Measurements from ENCODE around the gene ZGRF1.
"Not testable (repeated sequence)": the region's sequence is repeated elsewhere in the genome, so short reads cannot be mapped to it uniquely, and the experiment has no call there.

The ZGRF1 gene

DNA sequence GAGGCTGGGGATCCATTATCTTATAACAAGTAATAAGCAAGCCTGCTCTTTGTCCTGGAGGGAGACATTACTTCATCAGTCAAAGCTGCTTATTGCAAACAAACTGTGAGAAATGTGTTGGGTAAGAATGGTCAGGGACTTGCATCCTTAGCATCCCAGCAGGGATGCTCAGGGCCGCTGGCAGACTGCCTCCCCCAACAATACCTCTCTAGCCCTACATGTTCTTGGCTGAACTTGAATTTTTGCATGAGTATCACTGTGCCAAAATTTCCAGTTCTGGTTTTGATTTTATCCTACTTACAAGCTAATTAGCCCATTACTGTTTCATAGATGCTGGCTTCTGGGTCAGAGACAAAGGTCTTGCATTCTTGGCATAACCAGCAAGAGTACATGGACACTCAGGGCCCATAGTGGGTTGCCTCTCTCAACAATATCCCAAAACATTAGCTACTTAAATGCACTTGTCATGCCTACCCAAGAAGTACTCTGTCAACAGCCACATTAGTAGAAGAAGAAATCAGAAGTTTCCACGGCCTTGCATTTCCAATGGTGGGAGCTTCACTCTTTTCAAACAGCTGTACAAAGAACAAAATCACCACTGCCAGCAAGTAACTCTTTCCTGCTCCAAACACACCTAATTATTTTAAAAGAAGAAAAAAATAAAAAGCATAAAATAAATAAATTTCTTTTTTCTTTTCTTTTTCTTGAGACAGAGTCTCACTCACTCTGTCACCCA is 78.9 kb downstream of the ZGRF1 start:
- DNase-seq: no peak

DNA sequence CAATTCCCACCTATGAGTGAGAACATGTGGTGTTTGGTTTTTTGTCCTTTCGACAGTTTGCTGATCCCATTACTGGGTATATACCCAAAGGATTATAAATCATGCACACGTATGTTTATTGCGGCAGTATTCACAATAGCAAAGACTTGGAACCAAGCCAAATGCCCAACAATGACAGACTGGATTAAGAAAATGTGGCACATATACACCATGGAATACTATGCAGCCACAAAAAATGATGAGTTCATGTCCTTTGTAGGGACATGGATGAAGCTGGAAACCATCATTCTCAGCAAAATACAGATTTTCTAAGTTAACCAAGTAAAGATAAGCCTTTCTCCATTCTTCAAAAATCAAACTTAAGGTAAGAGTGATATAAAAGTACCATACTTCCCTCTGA is 82.4 kb downstream of the ZGRF1 start:
- DNase-seq: not testable (repeated sequence)

DNA sequence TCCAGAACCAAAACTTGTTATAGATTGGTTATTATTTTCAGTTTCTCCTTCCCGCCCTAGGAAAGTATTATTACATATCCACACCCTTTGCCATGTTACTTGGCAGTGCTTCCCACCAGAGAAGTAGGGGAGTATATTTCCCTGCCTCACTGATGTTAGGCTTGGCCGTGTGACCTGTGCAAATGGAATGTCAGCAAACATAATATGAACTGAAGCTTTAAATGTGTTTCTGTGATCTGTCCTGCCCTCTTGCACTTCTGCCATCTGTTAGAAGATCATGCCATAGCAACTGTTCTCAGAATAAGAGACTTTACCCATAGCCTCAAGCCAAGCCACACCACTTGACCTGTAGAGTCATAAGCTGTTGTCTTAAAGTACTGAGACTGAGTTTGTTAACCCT is 84.0 kb downstream of the ZGRF1 start:
- DNase-seq: no peak

DNA sequence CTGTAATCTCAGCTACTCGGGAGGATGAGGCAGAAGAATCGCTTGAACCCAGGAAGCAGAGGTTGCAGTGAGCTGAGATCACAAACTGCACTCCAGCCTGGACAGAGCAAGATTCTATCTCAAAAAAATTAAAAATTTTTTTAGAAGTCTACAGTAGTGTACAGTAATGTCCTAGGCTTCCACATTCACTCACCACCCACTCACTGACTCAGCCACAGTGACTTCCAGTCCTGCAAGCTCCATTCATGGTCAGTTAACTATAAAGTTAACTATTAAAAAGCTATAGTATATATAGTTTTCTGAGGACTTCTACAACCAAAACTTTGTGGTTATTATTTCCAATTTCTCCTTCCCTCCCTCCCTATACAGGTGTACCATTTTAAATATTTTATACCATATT is 86.0 kb downstream of the ZGRF1 start:
- DNase-seq: no peak

DNA sequence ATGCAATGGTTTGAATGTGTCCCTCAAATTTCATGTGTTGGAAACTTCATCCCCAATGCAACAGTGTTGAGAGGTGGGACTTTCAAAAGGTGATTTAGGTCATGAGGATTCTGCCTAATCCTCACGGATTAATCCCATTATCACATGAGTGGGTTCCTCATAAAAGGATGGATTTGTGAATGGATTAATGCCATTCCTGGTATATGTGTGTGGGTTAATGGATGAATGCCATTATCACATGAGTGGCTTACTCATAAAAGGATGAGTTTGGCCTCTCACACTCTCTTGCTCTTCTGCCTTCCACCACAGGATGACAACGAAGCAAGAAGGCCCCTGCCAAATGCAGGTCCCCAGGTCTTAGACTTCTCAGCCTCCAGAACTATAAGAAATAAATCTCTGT is 90.2 kb downstream of the ZGRF1 start:
- DNase-seq: no peak

DNA sequence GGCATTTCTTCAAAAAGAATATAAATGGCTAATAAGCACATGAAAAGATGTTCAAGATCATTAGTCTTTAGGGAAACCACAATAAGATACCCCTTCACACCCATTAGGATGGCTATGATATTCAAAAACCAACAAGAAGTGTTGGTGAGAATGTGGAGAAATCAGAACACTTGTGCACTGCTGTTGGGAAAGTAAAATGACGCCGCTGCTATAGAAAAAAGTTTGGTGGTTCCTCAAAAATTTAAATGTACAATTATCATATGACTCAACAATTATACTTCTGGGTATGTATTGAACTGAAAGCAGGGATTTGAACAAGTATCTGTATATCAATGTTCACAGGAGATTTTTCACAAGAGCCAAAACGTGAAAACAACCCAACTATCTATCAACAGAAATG is 91.4 kb downstream of the ZGRF1 start:
- no peak for DNase-seq

DNA sequence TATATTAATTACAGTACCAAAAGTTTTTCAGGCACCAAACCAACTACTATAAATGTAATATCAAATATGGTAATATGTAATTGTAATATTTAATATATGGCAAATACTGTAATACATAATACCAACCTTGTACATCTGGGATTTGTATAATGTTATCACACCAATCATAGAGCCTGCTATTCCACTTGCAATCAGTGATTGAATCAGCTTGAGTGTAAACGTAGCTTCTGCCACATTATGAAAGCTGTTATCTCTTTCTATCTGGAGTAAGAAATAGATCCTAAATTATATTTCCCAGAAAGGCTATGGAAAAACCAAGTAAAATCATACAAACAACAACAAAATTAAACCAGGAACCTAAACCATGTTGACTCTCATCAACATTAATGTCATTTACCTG is 96.0 kb downstream of the ZGRF1 start:
- no peak for DNase-seq

DNA sequence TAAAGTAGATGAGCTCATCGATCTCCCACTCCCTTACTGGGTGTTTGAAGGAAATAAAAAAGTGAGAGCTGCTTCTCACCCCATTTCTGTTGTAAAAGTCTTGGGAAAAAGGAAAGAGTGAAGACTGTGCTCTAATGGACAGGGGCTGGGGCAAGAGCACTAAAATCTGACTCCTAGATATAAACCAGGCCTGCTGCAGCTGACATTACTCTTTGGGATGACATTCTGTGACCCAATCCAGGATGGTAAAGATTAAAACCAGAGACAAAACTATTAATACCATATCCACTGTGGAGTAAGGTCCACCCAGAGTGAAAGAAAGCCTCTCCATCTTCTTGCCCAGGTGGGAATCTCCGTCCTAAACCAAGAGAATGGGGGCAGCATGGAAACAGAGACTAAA is 100.6 kb downstream of the ZGRF1 start:
- DNase-seq: no peak

DNA sequence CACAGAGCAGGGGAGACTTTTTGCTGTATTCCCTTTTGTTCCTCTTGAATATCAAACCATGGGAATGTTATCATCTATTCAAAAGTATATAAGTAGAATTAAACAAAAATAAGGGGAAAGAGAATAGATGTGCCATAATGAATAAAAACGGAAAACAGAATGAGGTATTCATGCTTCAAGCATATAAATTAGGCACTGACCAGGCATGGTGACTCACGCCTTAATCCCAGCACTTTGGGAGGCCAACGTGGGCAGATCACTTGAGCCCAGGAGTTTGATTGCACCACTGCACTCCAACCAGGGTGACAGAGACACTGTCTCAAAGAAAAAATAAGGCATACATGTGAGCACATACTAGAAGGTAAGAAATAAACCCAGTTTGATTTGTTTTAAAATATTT is 104.4 kb downstream of the ZGRF1 start:
- no peak for DNase-seq

DNA sequence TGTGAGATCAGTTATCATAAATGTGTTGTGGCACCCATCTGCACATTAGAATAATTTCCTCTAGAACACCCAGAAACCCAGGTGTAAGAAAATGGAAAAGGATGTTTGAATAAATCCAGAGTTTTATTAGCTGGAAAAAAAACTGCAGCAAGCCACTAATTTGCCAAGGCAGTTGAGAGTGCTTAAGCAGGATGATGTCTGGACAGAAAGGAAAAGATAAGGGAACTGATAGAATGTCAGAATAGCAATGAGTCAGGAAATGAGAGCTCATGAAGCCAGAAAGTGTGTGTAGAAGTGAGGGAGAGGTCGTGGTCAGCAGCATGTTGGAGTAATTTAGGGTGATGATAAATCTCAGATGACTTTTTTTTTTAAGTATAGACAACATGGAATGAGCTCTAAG is 105.6 kb downstream of the ZGRF1 start:
- no peak for DNase-seq

DNA sequence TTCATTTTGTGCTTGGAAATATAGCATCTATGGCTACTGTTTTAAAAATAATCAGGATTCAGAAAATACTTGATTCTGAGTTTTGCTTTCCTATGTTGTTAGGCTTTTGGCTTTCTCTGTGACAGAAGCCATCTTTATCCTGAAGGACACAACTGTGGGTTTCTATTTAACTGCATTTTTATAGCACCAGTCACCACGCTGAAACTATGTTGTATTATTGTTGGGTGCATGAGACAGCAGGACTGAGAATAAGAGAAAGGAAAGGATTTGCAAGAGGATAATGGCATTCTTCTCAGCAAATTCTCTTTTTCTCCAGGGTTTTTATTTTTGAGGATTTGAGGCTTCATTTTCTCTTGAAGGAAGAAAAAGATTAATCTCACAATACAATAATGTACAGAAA is 110.6 kb downstream of the ZGRF1 start:
- DNase-seq: no peak

DNA sequence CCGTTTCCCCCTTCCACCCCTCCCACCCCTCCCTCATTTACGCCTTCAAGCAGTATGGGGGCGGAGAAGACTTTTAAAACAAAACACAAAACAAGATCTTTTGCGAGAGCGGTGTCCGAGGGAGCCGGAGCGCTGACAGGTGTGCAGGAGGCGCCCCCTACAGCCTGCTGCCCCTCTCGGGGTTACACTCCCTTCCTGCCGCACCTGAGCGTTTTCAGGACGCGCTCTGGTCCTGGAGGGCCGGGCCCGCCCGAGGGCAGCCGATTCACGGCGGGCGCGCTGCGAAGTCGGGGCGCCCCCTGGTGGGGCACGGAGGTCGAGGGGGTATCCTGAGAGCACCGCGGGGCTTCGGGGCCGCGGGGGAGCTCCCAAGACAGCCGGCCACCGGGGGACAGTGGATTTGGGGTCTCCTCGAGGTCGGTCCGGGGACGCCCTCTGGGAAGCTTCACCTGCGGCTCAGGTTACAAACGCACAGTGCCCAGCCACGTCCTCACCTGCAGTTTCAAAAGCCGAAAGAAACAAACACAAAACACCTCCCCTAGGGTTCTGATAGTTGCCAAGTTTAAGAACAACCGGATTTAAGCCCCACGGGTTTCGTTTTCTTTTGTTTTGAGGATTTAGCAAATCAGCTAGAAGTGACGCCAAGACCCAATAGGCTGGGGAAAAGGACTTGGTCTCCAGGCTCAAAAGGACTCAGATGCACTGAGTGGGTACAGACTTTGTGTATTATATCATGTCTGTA is 112.8 kb downstream of the ZGRF1 start:
- peak; percentile 74 for DNase-seq

DNA sequence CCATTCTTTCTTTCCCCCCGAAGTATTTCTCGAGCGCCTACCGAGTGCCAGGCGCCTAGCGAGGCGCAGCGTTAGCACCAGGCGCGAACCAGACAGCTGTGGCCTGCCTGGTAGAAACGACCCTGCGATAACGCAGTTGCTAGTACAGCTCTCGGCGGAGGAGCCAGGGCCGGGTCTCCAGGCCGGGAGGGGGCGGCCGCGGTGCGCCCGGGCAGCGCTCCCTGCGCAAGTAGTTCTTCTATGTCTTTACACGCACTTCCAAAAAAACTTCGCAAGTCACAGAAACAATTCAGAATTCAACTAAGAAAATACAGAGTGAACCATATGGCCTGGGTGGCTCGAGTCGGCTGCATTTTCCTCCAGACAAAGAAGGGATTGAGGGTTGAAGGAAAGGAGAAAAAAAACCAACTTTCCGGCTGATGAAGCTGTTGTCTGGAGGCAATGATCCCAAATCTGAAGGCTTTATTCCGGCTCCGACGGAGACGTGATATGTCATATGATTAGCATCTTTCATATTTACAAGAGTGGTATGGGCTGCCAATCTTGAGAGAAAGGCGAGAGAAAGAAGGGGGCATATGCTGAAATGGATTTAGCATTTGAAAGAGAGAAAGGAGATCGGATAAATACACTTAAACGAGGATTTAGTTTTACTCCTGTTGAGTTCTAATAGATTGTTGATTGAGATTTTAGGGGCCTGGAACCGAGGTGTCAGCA is 113.5 kb downstream of the ZGRF1 start:
- DNase-seq: no peak

DNA sequence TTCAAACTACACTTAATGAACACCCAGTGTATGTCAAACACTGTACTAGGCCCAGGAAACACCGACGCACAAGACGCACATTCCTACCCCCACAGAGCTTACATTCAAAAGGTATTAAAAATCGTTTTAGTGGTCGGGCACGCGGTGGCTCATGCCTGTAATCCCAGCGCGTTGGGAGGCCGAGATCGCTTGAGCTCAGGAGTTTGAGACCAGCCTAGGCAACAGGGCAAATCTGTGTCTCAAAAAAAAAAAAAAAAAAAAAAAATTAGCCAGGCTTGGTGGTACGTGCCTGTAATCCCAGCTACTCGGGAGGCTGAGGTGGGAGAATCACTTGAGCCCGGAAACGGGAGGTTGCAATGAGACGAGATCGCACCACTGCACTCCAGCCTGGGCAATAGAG is 114.3 kb downstream of the ZGRF1 start:
- DNase-seq: not testable (repeated sequence)

DNA sequence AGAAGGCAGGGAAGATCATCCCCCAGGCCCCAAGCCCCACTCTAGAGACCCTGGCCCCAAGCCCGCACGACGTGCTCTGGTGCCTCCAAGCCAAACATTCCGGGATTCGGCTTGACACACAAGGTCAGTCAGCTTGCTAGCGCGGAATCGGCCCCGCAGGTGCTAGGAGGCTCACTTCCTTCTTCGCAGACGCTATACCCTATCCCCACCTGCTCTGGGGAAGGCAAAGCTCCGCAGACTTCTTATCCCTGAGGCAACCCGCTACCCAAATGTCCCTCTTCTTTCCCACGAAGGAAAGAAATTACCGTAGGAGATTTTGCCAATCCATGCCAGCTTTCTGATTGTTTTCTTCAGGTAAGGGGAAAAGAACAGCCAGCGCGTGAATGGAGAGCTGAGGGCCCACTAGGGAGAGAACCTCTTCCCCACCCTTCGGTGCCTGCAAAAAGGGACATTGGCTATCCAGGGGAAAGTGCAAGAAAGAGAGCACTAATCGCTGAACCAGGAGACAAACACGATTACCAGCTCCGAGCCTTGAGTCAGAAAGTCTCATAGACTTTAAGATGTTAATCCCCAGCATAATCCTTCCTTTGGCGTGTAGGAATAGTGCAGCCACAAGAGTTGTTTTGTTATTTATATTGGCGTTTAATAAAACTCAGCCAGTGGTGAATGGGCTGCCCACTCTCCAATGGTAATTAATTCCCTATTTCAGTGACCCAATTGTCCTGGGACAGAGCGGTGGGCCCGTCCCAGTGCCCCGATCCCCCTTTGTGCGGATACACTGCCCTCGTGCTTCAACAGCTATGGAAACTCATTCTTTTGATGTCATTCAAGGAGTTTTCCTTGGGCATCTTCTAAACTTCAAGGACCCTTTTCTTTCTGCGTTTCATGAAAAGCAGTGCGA is 115.3 kb downstream of the ZGRF1 start:
- DNase-seq: no peak

DNA sequence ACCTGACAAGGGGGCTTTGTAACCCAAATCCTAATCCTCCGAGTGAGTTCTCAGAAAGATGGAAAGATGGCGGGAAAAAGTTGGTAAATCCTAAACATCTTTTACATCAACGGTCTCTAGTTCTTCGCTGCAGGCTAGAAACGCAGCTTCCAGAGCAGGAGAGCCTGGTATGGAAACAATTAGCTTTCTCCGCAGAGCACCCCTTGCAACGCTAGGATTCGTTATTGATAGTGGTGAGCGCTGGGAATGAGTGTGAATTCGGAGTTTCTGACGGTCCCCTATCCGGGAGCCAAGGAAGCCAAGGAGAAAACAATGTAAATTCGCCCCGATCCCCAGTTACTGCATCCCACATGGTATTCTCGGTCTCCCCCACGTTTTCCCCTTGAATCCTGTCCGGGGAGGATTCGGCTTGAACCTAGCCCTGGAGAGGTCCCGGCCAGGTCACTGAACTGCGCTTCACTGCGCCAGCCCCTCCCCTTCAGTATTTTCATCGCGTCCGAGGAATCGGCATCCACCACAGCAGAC is 116.0 kb downstream of the ZGRF1 start:
- DNase-seq: no peak

DNA sequence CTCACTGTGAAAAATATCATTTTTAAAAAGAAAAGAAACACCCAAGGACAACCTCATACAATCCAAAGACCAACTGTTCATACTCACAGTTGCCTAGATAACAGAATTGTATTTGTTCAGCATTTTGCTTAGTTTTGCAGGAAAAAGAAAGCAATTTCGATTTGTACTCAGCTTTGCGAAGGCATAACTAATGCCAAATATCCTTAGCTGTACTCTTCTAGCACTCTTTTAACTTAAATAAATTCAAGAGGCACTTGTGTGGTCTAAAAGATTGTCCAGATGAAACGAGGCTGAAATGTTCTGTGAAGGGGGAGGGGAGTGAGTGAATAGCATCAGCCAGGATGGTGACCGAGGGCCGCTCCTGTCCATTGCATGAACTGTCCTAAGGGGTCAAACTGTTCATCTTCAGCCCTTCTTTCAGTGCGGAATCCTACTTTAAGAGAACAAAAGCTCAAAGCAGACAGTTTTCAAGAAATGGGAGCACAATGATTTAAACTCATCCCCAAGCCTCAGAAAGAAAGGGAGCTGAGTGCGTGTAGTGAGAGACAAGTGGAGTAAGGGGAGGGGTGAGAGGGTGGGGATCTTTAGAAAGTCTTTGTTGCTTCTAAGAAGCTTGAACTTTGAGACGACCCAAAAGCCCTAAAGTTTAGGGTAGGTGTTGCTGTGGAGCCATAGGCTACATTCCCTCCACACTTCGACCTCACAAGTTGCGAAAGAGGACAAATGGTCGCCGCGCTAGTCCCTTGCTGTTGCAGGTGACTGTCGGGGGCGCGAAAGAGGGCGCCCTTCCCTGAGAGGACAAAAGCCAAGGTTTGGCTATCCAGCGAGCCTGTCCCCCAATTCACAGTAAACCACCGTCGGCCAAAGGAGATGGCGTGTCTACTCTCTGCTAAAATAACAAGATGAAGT is 116.8 kb downstream of the ZGRF1 start:
- no peak for DNase-seq

DNA sequence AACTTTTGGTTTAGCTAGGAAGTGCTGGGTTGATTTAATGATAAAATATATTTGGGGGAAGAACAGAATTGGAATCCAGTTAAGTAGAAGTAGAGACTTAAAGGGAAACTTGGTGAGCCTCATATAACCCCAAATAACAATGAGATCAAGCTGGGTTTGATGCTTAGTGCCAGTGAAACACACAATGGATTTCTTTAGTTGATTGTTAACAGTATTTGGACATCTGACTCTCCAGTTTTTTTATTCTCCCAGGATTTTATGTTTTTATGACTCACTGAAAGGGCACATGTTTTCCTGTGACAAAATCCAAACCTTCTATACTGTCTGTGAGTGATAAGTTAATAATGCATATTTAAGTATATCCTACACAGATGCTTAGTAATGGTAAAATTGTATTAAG is 118.0 kb downstream of the ZGRF1 start:
- no peak for DNase-seq

DNA sequence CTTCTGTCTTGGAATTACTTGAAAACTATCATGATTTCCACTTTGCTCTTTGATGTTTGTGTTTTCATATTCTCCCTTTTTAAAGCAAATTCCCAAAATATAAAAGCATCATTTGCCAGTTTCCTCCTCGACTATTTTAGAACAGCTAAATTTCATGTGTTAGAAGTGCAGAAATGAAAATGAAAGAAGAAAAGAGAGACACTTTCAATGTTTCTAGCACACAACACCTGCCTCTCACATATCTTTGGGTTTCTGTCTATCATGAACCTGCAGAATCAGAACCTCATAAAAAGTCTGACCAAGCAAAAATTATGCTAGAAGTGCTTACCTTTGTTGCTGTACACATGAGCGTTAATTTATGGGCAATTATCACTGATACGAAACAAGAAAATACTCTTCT is 118.8 kb downstream of the ZGRF1 start:
- no peak for DNase-seq

DNA sequence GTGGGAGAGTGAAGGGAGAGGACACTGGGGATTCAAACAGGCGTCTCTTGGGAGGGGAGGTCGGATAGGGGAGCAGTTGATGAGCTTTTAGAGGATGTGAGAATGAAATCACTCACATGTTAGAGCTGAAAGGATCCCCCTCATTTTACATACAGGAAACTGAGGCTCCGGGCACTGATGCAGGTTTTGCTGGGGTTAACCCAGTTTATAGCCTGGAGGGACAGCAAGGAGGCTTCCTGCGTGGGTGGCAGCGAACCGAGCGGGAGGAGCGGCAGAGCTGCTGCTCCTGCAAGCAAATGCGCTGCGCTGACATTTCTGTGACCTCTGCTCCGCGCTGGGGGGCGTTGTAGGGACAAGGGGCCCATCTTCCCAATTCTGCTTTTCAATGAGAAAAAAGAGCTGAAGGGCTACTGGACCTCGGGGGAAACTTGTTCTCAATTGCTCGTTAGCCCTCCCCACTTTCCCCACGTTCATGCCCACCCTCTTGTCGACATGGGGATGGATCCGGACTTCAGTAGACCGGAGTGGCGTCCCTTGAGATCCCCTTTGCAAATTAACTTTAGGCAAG is 119.6 kb downstream of the ZGRF1 start:
- DNase-seq: no peak

DNA sequence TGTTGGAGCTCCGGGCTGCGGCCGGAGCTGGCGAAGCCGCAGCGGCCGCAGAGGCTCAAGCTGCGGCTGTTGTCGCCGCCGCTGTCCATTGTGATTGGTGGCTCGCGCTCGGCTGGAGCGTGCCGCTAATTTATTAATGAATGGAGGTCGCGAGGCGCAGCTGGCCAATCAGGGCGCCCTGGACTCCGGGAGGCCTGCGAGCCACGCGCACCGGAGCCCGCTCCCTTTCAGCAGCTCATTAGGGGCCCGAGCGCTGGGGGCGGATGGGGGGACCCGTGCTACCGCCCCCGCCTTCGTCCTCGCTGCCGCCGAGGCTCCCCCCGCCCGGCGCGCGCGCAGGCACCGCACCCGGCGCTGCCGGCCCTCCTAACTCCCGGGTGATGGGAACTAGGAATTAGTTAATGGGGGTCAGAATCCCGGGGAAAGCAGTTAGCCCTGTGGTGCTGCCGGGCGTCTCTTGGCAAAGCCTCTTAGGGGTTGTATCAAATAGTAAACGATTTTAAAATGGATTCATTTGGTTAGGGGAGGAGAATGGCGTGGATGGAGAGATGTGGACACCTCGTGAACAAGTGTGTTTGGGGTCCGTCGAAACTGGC is 120.1 kb downstream of the ZGRF1 start:
- DNase-seq: no peak

Measured in stimulated activated CD4-positive, alpha-beta T cell treated with anti-CD3 and anti-CD28 coated beads, Interleukin-12 subunit alpha, Interleukin-12 subunit beta, amount 100 ng/mL, for 4 hours (primary cell).